Measurements from ENCODE around the gene NACC1.
A peak's percentile ranks its signal among the peaks of the same experiment; 100 is the strongest.

NACC1 gene

GRCh38 chr19:13149628-13150186 is 31.6 kb downstream of the NACC1 start:
- TF ChIP-seq CTCF (conservative IDR thresholded peaks at IDR 0.05; ENCODE audit: control insufficient read depth, insufficient read depth, low read depth, low read length), result no peak
- DNase-seq (ENCODE audit: low read depth), result no peak
- peak overlapping the region; percentile 98 for H3K4me3 ChIP-seq (ENCODE audit: control insufficient read depth, low read depth, low read length)

DNA sequence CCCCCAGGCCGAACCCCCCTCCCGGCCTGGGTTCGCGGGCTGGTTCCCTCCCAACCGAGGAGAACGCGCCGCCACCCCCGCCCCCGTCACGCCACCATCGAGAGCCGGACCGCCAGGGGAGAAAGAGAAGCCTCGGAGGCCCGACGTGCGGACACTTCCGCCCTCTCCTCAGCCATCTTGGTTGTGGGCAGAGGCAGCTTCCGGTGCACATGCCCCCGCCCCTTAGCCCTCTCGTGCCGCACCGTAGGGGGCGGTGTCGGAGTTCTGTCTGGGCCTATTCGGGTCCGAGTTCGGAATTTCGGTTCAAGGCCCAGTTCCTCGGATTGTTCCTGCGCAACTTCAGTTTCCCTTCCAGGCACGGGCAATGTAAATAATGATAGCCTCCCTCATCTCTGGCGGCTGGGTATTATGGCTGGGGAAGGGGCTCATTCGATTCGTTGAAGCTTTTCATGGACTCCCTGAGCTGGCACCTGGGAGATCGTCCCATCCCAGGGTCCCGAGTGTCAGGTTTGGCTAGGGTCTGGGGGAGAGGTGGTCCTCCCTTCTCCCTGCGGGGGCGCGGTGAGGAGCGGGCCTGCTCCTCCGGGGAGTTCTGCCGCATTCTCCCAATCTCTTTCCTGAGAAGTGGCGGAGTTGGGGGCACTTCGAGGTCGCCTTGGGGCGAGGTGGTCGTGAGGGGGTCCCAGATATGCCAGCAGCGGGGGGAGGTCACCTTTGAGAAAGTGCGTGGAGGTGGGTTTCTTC is 32.3 kb downstream of the NACC1 start, which contains the start of the genes IER2 and STX10:
TSS of gene IER2 (plus strand) at position 225 of the 744 bp plus-strand sequence. CDS start 2,776 bp downstream, outside the sequence.
TSS of gene STX10 (minus strand) at position 189 of the 744 bp plus-strand sequence. CDS start 202 bp downstream, outside the sequence.
- DNase-seq (ENCODE audit: low read depth), result peak; percentile 92
- H3K4me3 ChIP-seq (ENCODE audit: control insufficient read depth, low read depth, low read length), result peak within 1 kb of the TSS; percentile 98
- TF ChIP-seq CTCF (conservative IDR thresholded peaks at IDR 0.05; ENCODE audit: control insufficient read depth, insufficient read depth, low read depth, low read length), result peak; percentile 38

DNA sequence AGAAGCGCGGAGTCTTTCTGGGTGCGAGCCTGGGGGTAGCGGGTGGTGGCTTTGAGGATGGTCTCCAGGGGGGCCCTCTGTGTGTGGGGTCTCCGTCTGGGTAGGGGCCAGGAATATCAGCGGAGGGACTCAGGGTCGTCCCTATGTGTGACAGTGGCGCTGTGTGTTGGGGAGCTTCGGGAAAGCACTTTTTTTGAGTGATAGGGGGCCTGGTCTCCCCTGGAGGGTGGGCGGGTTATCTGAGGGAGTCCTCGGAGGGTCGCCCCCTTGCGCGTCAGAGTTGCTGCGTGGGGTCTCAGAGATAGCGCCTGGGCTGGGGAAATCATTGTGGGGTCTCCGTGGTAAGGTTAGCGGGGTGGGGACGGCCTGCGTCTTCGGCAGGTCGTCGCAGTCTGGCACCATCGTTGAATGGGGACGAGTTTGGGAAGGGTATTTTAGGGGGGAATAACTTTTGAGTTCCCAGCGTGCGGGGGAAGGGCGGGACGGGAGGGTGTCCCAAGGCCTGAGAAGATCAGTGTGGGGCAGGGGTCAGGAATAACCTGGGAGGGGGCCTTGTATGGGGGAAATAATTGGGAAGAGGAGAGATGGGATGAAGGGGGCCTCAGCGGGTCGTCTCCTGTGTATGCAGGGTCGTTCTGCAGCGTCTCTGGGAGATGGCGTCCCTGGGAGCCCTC is 33.0 kb downstream of the NACC1 start:
- DNase-seq (ENCODE audit: low read depth), result no peak
- peak overlapping the region; percentile 98 for H3K4me3 ChIP-seq (ENCODE audit: control insufficient read depth, low read depth, low read length)

DNA sequence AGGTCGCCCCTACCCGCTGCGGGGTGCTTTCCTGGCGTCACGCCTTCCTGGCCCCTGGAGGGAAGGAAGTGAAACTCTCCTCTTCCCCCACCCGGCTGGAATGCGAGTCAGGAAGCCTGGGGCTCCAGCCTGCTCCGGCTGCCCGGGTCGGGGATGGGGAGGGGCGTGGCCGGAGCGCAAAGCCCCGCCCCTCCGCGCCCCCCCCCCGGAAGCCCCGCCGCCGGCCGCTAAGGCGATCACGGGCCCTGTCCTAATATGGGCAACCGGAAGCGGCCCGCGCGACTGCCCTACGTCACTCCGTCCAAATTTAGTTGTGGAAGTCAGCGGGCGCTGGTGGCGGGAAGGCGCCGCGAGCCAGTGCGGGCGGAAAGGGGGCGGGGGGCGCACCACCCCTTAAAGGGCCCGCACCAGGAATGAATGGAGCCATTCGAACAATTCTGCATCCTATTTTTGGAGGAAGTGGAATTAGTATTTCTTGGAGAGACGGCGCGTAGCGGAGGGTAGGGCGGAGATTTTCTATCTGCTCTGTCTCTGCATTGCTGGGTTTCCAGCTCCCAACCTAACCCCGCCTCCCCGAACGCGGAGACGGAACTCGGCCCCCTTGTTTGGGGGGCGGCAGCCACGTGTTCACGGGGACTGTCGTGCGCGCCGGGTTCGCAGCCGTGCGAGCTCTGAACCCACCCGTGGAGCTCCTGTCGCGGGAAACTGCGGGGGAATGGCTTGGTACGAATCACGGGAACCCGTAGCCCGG is 33.7 kb downstream of the NACC1 start:
- DNase-seq (ENCODE audit: low read depth), result peak; percentile 95
- no peak for TF ChIP-seq CTCF (conservative IDR thresholded peaks at IDR 0.05; ENCODE audit: control insufficient read depth, insufficient read depth, low read depth, low read length)
- H3K4me3 ChIP-seq (ENCODE audit: control insufficient read depth, low read depth, low read length), result peak overlapping the region; percentile 98

More for the DNA sequence above, 33.0 kb downstream of the NACC1 start:
- TF ChIP-seq CTCF (conservative IDR thresholded peaks at IDR 0.05; ENCODE audit: control insufficient read depth, insufficient read depth, low read depth, low read length), result no peak

DNA sequence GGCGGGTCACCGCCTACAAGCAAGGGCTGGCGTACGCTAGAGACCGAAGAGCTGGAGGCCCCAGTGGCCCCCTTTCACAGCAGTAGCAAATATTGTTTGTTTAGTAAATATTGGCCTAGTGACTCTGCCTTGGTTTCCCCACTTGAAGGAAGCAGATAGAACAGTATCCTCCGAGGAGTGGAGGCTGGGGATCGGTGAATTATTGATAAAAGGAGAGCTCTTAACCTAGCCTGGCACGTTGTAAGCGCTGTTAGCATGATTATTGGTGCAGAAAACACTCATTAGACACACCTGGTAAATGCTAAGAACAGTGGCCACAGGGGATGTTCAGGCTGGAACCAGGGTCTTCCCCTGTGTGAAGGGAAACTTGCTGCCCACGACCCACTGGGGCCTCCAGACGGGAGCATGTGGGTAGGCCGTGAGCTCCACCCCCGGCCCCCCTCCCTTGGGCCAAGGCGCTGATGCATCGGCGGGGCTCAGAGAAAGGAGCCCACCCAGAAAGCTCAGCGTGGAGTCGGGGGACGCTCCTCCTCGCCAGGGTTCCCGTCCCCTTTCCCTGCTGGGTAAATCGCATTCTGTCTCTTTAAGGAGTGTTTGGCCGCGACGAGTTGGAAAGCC is 34.4 kb downstream of the NACC1 start:
- TF ChIP-seq CTCF (conservative IDR thresholded peaks at IDR 0.05; ENCODE audit: control insufficient read depth, insufficient read depth, low read depth, low read length), result no peak
- no peak for DNase-seq (ENCODE audit: low read depth)
- H3K4me3 ChIP-seq (ENCODE audit: control insufficient read depth, low read depth, low read length), result peak overlapping the region; percentile 94
